GM10248 (cell line): ENCODE measurements around the gene ZGRF1.
"Not testable (repeated sequence)": the region's sequence is repeated elsewhere in the genome, so short reads cannot be mapped to it uniquely, and the experiment has no call there.

ENCODE experiments used
- CTCF ChIA-PET: fragments of 300-600 bp; sonication (Branson Sonifier 250); formaldehyde crosslinking; extraction: SDS; loops from one replicate; lab custom pipeline; 2021; ENCODE audit warnings: antibody characterized with exemption; lab: Yijun Ruan, JAX
- POLR2A ChIA-PET: fragments of 350-650 bp; sonication (Branson Sonifier 250); formaldehyde crosslinking; extraction: SDS; loops from one replicate; lab custom pipeline; 2020; ENCODE audit warnings: antibody characterized with exemption; lab: Yijun Ruan, JAX
- DNase-seq: peaks from one replicate; pipeline ENCODE4 v3.0.0; 2012; ENCODE audit errors: extremely low spot score
- CTCF ChIP-seq: IDR thresholded peaks from 2 replicates; pipeline ENCODE4 v1.5.1; 2012; ENCODE audit warnings: mild to moderate bottlenecking, low read depth; ENCODE audit errors: extremely low read depth, missing control alignments, control extremely low read depth

Gene ZGRF1

GRCh38 chr4:112508356-112508755 lies 128.4 kb downstream of the ZGRF1 start:
- DNase-seq = no peak
- CTCF ChIA-PET = interaction anchor here (5.3 to 6.4 kb wide), 2 partner anchors 14 to 15 kb away, joined by 36 to 74 read pairs; no protein-coding TSS in a partner anchor
- POLR2A ChIA-PET = no interaction called here
- no peak for TF ChIP-seq CTCF

GRCh38 chr4:112504807-112505206 lies 131.9 kb downstream of the ZGRF1 start:
- POLR2A ChIA-PET = no interaction called here
- CTCF ChIA-PET = interaction anchor here (6.4 kb wide), 1 partner anchor 18 kb away, joined by 36 read pairs; no protein-coding TSS in a partner anchor
- DNase-seq = no peak
- TF ChIP-seq CTCF = no peak

- DNase-seq = no peak
- POLR2A ChIA-PET = interaction anchor here (0.6 kb wide), 1 partner anchor 223 kb away, joined by 3 read pairs; no protein-coding TSS in a partner anchor
- TF ChIP-seq CTCF = no peak
- CTCF ChIA-PET = interaction anchor here (1.0 to 6.4 kb wide), 10 partner anchors 10 to 260 kb away, joined by 3 to 36 read pairs (median 4); partner anchors contain the start of gene NEUROG2
These were observed 133.8 kb downstream of the ZGRF1 start for GRCh38 chr4:112502871-112503270.

- DNase-seq = no peak
- no peak for TF ChIP-seq CTCF
- POLR2A ChIA-PET = no interaction called here
- CTCF ChIA-PET = no interaction called here
These were observed 144.4 kb downstream of the ZGRF1 start for GRCh38 chr4:112492321-112492720.

GRCh38 chr4:112490808-112491207 lies 145.9 kb downstream of the ZGRF1 start:
- POLR2A ChIA-PET, DNase-seq, CTCF ChIA-PET: not testable (repeated sequence)
